ENCODE results near the gene SESTD1. TPM values are rescaled to one million over a fixed set of nuclear protein-coding genes. Genes with fewer than 3 reads are reported as not detected.

Gene SESTD1, protein sequence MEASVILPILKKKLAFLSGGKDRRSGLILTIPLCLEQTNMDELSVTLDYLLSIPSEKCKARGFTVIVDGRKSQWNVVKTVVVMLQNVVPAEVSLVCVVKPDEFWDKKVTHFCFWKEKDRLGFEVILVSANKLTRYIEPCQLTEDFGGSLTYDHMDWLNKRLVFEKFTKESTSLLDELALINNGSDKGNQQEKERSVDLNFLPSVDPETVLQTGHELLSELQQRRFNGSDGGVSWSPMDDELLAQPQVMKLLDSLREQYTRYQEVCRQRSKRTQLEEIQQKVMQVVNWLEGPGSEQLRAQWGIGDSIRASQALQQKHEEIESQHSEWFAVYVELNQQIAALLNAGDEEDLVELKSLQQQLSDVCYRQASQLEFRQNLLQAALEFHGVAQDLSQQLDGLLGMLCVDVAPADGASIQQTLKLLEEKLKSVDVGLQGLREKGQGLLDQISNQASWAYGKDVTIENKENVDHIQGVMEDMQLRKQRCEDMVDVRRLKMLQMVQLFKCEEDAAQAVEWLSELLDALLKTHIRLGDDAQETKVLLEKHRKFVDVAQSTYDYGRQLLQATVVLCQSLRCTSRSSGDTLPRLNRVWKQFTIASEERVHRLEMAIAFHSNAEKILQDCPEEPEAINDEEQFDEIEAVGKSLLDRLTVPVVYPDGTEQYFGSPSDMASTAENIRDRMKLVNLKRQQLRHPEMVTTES
- total RNA-seq, result 10 to 100 TPM in 6 of 8 experiments, 1 to 10 TPM in 2; 2.6 to 34.2 (median 25.5) TPM

DNA sequence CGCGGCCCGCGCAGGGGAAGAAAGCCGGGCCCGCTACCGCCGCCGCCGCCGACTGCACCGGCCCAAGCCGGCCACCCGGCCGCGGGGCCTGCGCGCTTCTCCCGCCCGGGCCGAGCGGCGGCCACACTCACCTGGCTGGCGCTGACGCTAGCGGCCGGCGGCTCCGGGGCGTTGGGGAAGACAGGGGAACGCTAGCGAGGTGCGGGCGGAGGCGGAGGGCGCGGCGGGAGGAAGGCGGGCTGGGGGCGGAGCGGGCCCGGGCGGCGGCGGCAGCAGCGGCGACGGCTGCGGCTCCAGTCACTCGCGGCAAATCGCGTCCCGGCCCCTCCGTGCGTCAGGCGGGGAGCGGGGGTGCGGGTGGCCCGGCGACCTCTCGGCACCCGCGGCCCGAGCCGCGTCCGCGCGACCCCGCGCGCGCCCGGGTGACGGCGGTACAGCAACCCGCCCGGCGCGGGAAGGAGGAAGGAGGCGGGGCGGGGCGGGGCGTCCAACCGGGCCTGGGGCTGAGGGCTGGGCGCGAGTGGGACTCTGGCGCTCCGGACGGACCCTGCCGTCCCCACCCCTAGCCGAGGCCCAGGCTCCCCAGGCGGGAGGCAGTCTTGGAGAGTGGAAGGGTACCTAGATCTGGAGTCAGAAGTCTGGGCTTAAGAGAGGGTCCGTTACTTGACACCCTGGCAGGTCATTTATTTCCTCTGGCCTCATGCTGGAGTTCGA, at the start of gene SESTD1:
Gene SESTD1 (minus strand): TSS at position 465 of the 714 bp plus-strand sequence. CDS start 72,991 bp downstream, outside the sequence.
- H3K27ac ChIP-seq, result peak within 1 kb of the TSS; percentile 92 to 94
- peak within 1 kb of the TSS; percentile 73 to 94 (median 82) for H3K4me3 ChIP-seq
- 0% methylated on average over 1 of the region's 96 CpGs; no CpG with 5 or more reads in 8 of the 10 experiments for WGBS, 10 experiments
- ATAC-seq (replicated peaks in 6 of 8), result peak; percentile 54 to 87 (median 85)
- peaks cover 0 to 8% of the 10 kb centered on the region in 2 donors for H3K4me1 ChIP-seq (replicated peaks in 1 of 2)
- in situ Hi-C loops (cut with MboI; ENCODE audit: low pct_unique_long_range_greater_than_20kb in 2 of 9, low sequenced_read_pairs in 9 of 9, unreplicated experiment in 9 of 9), result no loop called here

DNA sequence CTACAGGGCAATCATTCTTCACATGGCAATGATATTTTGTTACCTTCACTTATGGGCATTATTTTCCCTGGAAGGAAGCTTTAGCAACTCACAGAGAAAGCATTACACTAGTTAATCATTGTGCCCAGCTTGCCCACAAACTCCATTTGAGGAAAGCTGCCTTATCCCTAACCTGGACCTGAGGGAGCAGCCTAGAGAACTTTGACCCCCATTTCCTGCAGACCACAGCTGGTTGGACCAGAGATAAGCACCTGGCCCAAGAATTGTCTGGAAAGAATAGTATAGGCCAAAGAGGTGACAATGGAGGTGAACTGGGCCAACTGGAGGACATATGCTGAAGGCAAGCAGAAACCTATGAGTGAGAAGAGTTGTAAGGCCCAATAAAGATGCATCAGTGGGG, 48.4 kb upstream of the SESTD1 start:
- no peak for ATAC-seq (replicated peaks in 6 of 8)
- in situ Hi-C loops (cut with MboI; ENCODE audit: low pct_unique_long_range_greater_than_20kb in 2 of 9, low sequenced_read_pairs in 9 of 9, unreplicated experiment in 9 of 9), result no loop called here
- Histone ChIP-seq H3K27ac (no peak overlapping the region), H3K4me1 (replicated peaks in 1 of 2) (no peaks in the 10 kb centered on the region), H3K4me3 (no peak overlapping the region)

DNA sequence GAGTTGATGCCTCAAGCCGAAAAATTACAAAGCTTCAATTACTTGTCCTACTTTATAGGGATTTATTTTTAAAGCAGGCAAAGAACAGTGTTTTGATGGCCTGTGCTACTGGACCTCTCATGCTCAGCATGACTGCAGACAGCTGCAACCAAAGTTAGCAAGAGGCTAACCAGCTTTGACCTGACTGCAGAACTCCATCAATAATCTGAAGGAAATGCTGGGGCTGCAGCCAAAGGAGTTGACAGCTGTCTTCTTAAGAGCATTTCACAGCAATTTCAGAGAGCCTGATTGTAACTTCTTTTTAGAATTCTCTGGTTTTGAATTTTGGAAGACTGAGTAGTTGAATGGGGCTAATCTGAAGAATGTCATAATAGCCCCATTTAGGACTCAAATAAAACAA, 46.5 kb upstream of the SESTD1 start:
- Histone ChIP-seq H3K27ac (no peak overlapping the region), H3K4me3 (no peak overlapping the region), H3K4me1 (replicated peaks in 1 of 2) (no peaks in the 10 kb centered on the region)
- ATAC-seq (replicated peaks in 6 of 8), result peak in 4 of 8 experiments; percentile 48 to 53 (median 52)
- 20 to 63% (median 35%) methylated on average over 1 of the region's 1 CpG; no CpG with 5 or more reads in 2 of the 10 experiments for WGBS, 10 experiments
- in situ Hi-C loops (cut with MboI; ENCODE audit: low pct_unique_long_range_greater_than_20kb in 2 of 9, low sequenced_read_pairs in 9 of 9, unreplicated experiment in 9 of 9), result no loop called here

DNA sequence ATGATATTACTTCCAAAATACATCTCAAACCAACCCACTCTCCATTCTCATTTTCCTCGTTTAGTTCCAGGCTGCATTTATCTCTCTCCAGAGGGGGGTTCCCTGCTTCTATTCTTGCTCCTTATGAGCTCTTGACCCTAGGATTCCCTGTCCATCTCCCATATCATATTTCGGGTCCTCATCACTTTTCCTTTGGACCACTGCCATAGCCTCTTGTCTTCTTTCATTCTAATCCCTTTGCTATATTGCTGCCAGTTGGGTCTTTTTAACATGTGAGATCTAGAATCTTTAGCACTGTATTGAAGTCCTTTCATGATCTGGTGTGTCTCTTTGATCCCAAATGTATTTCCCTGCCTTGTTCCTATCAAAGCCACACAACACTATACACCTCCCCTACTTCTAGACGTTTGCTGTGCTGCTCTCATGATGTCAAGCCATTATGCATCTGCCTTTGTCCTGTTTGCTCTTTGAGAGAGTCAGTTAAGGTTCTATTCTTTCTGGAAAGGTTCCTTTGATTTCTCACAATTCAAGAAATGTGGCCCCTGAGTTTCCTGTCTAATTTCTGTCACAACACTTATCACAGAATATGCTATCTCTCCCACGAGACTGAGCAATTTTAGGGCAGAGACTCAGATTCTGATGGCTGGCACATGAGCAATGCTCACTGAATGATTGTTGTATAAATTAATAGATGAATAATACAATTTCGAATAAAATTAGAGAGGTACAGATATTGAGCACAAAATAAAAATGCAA, 43.2 kb upstream of the SESTD1 start:
- Histone ChIP-seq H3K4me3 (no peak overlapping the region), H3K27ac (no peak overlapping the region), H3K4me1 (replicated peaks in 1 of 2) (no peaks in the 10 kb centered on the region)
- in situ Hi-C loops (cut with MboI; ENCODE audit: low pct_unique_long_range_greater_than_20kb in 2 of 9, low sequenced_read_pairs in 9 of 9, unreplicated experiment in 9 of 9), result no loop called here
- 18 to 77% (median 66%) methylated on average over 2 to 5 of the region's 5 CpGs; no CpG with 5 or more reads in 1 of the 10 experiments for WGBS, 10 experiments
- ATAC-seq (replicated peaks in 6 of 8), result no peak

DNA sequence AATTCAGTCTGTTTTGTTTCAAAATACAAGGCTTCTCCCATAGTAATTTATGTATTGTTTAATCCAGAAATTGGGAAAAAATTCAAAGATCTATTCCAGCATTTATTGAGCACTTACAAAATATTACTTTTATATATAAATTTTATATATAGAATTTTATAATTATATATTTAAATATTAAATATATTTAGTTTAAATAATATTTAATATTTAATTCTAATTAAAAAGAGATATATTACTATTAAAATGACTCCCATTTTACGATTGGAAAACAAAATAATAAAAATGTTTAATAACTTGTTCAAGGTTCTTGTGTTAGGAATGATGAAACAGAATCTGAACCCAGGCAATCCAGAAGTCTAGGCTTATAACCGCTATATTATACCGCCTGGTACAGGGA, 40.5 kb upstream of the SESTD1 start:
- Histone ChIP-seq H3K4me3 (no peak overlapping the region), H3K27ac (no peak overlapping the region), H3K4me1 (replicated peaks in 1 of 2) (no peaks in the 10 kb centered on the region)
- 0 to 100% (median 82%) methylated on average over 1 to 3 of the region's 3 CpGs for WGBS, 10 experiments
- no peak for ATAC-seq (replicated peaks in 6 of 8)
- in situ Hi-C loops (cut with MboI; ENCODE audit: low pct_unique_long_range_greater_than_20kb in 2 of 9, low sequenced_read_pairs in 9 of 9, unreplicated experiment in 9 of 9), result no loop called here

DNA sequence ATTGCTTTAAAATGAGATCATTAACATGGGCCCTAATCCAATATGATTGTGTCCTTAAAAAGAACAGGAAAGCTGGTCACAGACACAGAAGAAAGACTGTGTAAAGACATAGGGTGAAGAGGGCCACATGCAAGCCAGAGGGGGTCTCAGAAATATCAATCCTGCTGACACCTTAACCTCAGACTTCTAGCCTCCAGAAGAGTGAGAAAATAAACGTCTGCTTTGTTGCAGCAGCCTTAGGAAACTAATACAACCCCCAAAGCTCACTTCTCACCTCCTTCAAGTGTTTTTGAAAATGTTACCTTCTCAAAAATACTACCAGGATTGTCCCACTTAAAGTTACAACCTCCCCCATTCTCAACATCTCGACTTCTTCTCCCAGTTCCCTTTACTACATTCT, 39.8 kb upstream of the SESTD1 start:
- ATAC-seq (replicated peaks in 6 of 8), result no peak
- WGBS, 10 experiments, result 8 to 100% (median 54%) methylated on average over 1 to 2 of the region's 2 CpGs
- in situ Hi-C loops (cut with MboI; ENCODE audit: low pct_unique_long_range_greater_than_20kb in 2 of 9, low sequenced_read_pairs in 9 of 9, unreplicated experiment in 9 of 9), result no loop called here
- H3K4me1 ChIP-seq (replicated peaks in 1 of 2), result no peaks in the 10 kb centered on the region
- no peak overlapping the region for H3K27ac ChIP-seq
- H3K4me3 ChIP-seq, result no peak overlapping the region

DNA sequence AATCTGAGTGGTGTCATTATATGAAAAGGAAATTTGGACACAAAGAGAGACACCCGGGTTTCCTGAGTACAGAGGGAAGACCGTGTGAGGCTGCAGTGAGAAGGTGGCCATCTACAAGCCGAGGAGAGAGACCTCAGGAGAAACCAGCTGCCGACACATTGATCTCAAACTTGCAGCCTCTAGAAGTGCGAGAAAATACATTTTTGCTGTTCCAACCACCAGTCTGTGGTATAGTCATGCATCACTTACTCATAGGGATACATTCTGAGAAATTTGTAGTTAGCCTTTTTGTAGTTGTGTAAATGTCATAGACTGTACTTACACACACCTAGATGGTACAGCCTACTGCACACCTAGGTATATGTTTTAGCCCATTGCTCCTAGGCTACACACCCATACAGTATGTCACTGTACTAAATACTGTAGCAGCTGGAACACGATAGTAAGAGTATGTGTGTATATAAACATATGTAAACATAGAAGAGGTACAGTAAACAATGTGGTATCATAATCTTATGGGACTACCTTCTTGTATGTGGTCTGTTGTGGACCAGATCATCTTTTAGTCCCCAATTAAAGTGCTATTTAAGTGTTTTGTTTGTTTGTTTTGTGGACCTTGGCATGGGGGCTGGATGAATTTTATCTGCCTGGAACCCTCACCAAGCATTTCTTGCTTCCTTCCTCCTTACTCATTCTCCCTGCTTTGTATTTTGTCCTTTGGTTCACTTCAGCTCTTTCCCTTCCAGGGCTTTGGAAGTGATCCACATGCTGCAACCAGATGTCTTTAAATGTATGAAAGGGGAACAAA, 38.3 kb upstream of the SESTD1 start:
- no peaks in the 10 kb centered on the region for H3K4me1 ChIP-seq (replicated peaks in 1 of 2)
- H3K27ac ChIP-seq, result no peak overlapping the region
- WGBS, 10 experiments, result 17 to 100% (median 94%) methylated on average over 1 to 4 of the region's 6 CpGs; no CpG with 5 or more reads in 3 of the 10 experiments
- ATAC-seq (replicated peaks in 6 of 8), result no peak
- H3K4me3 ChIP-seq, result no peak overlapping the region
- in situ Hi-C loops (cut with MboI; ENCODE audit: low pct_unique_long_range_greater_than_20kb in 2 of 9, low sequenced_read_pairs in 9 of 9, unreplicated experiment in 9 of 9), result no loop called here

DNA sequence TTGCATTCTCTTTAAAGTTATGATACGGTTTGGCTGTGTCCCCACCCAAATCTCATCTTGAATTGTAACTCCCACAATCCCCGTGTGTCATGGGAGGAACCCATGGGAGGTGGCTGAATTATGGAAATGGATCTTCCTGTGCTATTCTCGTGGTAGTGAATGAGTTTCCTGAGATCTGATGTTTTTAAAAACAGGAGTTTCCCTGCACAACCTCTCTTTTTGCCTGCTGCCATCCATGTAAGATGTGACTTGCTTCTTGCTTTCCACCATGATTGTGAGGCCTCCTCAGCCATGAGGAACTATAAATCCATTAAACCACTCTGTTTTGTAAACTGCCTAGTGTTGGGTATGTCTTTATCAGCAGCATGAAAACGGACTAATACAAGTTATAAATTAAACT, 37.5 kb upstream of the SESTD1 start:
- Histone ChIP-seq H3K27ac (no peak overlapping the region), H3K4me1 (replicated peaks in 1 of 2) (no peaks in the 10 kb centered on the region), H3K4me3 (no peak overlapping the region)
- 24 to 100% (median 66%) methylated on average over 1 to 4 of the region's 4 CpGs for WGBS, 10 experiments
- in situ Hi-C loops (cut with MboI; ENCODE audit: low pct_unique_long_range_greater_than_20kb in 2 of 9, low sequenced_read_pairs in 9 of 9, unreplicated experiment in 9 of 9), result no loop called here
- ATAC-seq (replicated peaks in 6 of 8), result no peak

DNA sequence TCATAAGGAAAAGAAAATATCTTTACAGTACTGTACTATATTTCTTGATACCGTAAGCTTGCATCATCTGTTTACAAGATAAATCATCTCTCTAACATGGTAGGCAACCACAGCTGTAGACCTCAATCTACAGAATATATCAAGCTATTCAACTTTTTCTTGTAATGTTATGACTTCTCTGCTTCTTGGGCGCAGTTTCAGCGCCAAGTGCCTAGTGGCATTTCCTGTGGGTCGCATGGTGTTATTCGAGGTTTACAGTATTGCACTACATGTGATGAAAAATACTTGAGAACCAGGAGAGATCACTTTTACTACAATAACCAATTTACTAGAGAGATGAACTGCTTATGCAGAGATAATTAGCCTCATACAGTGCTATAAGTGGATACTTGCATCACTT, 34.0 kb upstream of the SESTD1 start:
- 75 to 100% (median 94%) methylated on average over 1 to 5 of the region's 5 CpGs for WGBS, 10 experiments
- in situ Hi-C loops (cut with MboI; ENCODE audit: low pct_unique_long_range_greater_than_20kb in 2 of 9, low sequenced_read_pairs in 9 of 9, unreplicated experiment in 9 of 9), result no loop called here
- no peak overlapping the region for H3K4me3 ChIP-seq
- no peak for ATAC-seq (replicated peaks in 6 of 8)
- H3K4me1 ChIP-seq (replicated peaks in 1 of 2), result no peaks in the 10 kb centered on the region
- no peak overlapping the region for H3K27ac ChIP-seq

DNA sequence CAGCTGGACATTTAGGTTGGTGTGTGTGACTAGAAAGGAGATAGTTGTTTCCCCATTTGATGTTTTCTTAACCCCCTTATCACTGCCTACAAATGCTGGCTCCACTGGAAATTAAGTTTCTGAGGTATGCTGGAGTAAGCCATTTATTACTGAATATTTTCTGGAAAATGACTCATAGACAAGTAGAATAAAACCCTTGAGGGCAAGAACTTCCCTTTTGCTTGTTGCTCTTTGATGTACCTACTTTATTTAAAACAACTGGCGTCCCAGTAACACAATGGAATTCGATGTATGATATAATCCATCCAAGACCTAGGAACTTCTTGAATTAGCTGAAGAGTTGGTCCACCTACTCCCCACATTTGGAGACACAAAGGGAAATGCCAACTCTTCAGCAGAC, 33.3 kb upstream of the SESTD1 start:
- no peak overlapping the region for H3K27ac ChIP-seq
- 20 to 92% (median 72%) methylated on average over 1 to 2 of the region's 2 CpGs; no CpG with 5 or more reads in 3 of the 10 experiments for WGBS, 10 experiments
- in situ Hi-C loops (cut with MboI; ENCODE audit: low pct_unique_long_range_greater_than_20kb in 2 of 9, low sequenced_read_pairs in 9 of 9, unreplicated experiment in 9 of 9), result no loop called here
- no peak for ATAC-seq (replicated peaks in 6 of 8)
- H3K4me1 ChIP-seq (replicated peaks in 1 of 2), result no peaks in the 10 kb centered on the region
- H3K4me3 ChIP-seq, result no peak overlapping the region

DNA sequence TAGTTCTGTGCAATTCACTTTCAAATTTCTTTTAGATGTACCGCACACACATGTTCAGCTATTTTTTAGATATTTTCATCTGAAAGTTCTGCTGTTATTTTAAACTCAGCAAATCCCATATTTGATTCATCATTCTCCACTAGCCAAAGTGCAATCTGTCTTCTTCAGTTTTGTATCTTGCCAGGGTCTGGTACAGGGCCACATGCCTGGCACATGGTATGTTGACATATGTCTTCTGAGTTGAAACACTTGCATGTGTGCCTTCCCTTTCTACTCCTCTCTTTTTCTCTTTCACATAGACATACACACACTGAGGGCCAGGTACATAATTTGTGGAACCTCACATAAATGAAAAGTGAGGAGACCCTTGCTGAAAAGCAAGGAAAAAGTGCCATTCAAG, 25.7 kb upstream of the SESTD1 start:
- Histone ChIP-seq H3K4me3 (no peak overlapping the region), H3K27ac (no peak overlapping the region), H3K4me1 (replicated peaks in 1 of 2) (no peaks in the 10 kb centered on the region)
- 88 to 100% (median 100%) methylated on average over 1 of the region's 1 CpG; no CpG with 5 or more reads in 1 of the 10 experiments for WGBS, 10 experiments
- in situ Hi-C loops (cut with MboI; ENCODE audit: low pct_unique_long_range_greater_than_20kb in 2 of 9, low sequenced_read_pairs in 9 of 9, unreplicated experiment in 9 of 9), result no loop called here
- no peak for ATAC-seq (replicated peaks in 6 of 8)

DNA sequence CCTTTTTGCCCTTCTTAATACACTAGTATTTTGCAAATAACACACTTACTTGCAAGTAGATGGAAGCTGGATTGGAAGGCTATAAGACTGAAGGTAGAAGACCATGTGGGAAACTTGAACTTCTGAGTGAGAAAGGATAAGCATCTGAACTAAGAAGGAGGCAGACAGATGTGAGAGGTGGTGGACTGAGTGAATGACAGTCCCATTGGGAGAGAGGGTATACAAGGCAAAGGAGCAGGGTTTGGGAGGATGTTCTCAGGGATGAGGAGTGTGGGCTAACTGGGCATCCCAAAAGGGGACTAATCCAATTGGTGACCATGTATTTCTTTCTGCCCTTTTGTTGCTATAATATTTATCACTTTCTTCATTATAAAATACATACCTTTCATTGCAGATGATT, 20.4 kb upstream of the SESTD1 start:
- no peak overlapping the region for H3K4me3 ChIP-seq
- in situ Hi-C loops (cut with MboI; ENCODE audit: low pct_unique_long_range_greater_than_20kb in 2 of 9, low sequenced_read_pairs in 9 of 9, unreplicated experiment in 9 of 9), result no loop called here
- H3K27ac ChIP-seq, result no peak overlapping the region
- ATAC-seq (replicated peaks in 6 of 8), result no peak
- H3K4me1 ChIP-seq (replicated peaks in 1 of 2), result peaks cover 0 to 5% of the 10 kb centered on the region in 2 donors

Data from motor neuron (in vitro differentiated cells).